Lower lobe of right lung (tissue), 2 donors: ENCODE data around the gene DPYD. TPM values are rescaled to one million over a fixed set of nuclear protein-coding genes. Genes with fewer than 3 reads are reported as not detected.
A peak's percentile ranks its signal among the peaks of the same experiment; 100 is the strongest.

Source experiments
- ATAC-seq, 2 donors: fragments of 200-7000 bp; cut with Tn5 transposase; one replicate each; pipeline ENCODE4 v1.9.1; 2020 to 2022; ENCODE audit warnings: mild to moderate bottlenecking in 2 of 2, moderate library complexity in 2 of 2
- DNase-seq: peaks from one replicate; pipeline ENCODE4 v3.0.0-alpha.2; 2020
- H3K27ac ChIP-seq: fragments of 200-600 bp; one replicate; pipeline ENCODE4 v1.8.0; 2022
- H3K27me3 ChIP-seq: fragments of 200-600 bp; one replicate; pipeline ENCODE4 v1.8.0; 2022; ENCODE audit warnings: low read depth
- H3K36me3 ChIP-seq: fragments of 200-600 bp; one replicate; pipeline ENCODE4 v1.8.0; 2022; ENCODE audit warnings: mild to moderate bottlenecking
- H3K4me1 ChIP-seq: fragments of 200-600 bp; one replicate; pipeline ENCODE4 v1.8.0; 2022
- H3K4me3 ChIP-seq: fragments of 200-600 bp; one replicate; pipeline ENCODE4 v1.8.0; 2022; ENCODE audit warnings: mild to moderate bottlenecking
- H3K9me3 ChIP-seq: fragments of 200-600 bp; one replicate; pipeline ENCODE4 v1.8.0; 2022
- CTCF ChIP-seq: fragments of 200-600 bp; IDR thresholded peaks from one replicate; pipeline ENCODE4 v1.8.0; 2022; ENCODE audit warnings: antibody characterized with exemption, mild to moderate bottlenecking
- intact Hi-C: fragments of 100-400 bp; cut with DNase I; formaldehyde crosslinking; loops from one replicate; pipeline ENCODE4 v1.11.0; 2022
- total RNA-seq: library from RNA; stranded (reverse); fragmentation: NEBNext Ultra II Directional; extraction: Animal tissue kit (Norgen Biotek cat#: 25700); gene quantifications from one replicate; pipeline ENCODE4 v1.2.1, GENCODE V29; 2021
- donor health status: DM: no; HTN: yes; CAD: no; lungs with severe emphysema.

DPYD gene
- total RNA-seq, 1 donor from 2014 or later: 91.9 TPM

DNA sequence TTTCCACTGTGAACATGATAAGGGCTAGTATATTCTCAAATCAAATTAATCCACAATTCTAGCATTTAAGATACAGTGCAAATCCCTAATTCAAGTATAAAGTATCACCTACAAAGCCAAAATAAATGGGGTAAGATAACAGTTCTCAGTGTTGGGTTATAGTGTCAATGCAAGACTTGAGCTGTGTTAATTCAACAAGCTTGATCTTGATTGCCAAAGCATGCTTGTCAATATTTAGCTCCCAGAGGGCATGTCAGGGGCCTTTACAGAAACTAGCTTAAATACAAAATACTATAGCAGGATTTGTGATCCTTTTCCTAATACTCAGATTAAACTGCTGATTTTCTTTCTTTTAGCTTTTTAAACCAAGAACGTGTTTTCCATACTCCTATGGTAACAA lies 658.0 kb downstream of the DPYD start:
- H3K27me3 ChIP-seq: no peaks in the 10 kb centered on the region
- intact Hi-C loops: no loop called here
- no peaks in the 10 kb centered on the region for H3K36me3 ChIP-seq
- ATAC-seq (no peak), DNase-seq (no peak)
- no peak overlapping the region for H3K4me3 ChIP-seq
- TF ChIP-seq CTCF: no peak
- no peaks in the 10 kb centered on the region for H3K9me3 ChIP-seq
- H3K27ac ChIP-seq: no peak overlapping the region
- no peaks in the 10 kb centered on the region for H3K4me1 ChIP-seq

GRCh38 chr1:97258597-97258996 lies 662.2 kb downstream of the DPYD start:
- H3K36me3 ChIP-seq: no peaks in the 10 kb centered on the region
- no peak for ATAC-seq
- no peak overlapping the region for H3K4me3 ChIP-seq
- no peak for DNase-seq
- H3K9me3 ChIP-seq: no peaks in the 10 kb centered on the region
- no peaks in the 10 kb centered on the region for H3K27me3 ChIP-seq
- no peak overlapping the region for H3K27ac ChIP-seq
- no peaks in the 10 kb centered on the region for H3K4me1 ChIP-seq
- intact Hi-C loops: no loop called here
- TF ChIP-seq CTCF: no peak

DNA sequence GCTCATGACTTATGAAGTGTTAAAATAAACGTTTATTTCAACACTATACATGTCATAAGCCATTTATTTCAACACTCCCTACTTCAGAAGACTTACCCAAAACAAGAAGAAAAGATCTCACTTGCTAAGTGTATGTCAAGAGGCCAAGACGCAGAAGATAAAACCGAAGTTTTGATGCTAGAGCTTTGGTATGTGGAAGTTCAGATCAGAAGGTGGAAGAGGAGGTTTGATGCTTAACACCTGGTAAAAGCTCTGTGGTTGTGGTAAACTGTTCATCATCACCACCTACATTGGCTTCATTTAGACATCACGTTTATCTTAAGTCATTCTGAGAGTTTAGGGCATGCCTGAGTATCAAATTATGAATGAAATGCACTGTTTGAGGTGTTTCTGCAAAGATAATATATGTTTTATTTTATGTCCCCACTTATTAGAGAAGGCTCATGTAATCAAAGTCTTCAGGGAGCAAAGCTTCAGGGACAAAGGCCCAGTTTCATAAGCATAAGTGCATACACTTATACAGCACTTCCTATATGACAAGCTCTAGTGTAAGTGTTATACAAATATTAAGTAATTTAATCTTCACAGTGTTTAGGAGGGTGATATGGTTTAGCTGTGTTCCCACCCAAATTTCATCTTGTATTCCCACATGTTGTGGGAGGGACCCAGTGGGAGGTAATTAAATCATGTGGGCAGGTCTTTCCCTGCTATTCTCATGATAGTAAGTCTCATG lies 665.9 kb downstream of the DPYD start:
- H3K27me3 ChIP-seq: no peaks in the 10 kb centered on the region
- no peak for ATAC-seq
- no peak for DNase-seq
- intact Hi-C loops: no loop called here
- H3K4me1 ChIP-seq: no peaks in the 10 kb centered on the region
- H3K9me3 ChIP-seq: no peaks in the 10 kb centered on the region
- TF ChIP-seq CTCF: no peak
- H3K27ac ChIP-seq: no peak overlapping the region
- H3K4me3 ChIP-seq: no peak overlapping the region
- H3K36me3 ChIP-seq: no peaks in the 10 kb centered on the region

GRCh38 chr1:97252925-97253324 lies 667.9 kb downstream of the DPYD start:
- ATAC-seq: no peak
- no peak for DNase-seq
- no peak for TF ChIP-seq CTCF
- Histone ChIP-seq H3K27me3 (no peaks in the 10 kb centered on the region), H3K36me3 (no peaks in the 10 kb centered on the region), H3K4me1 (no peaks in the 10 kb centered on the region), H3K4me3 (no peak overlapping the region), H3K27ac (no peak overlapping the region), H3K9me3 (no peaks in the 10 kb centered on the region)
- intact Hi-C loops: no loop called here

GRCh38 chr1:97252076-97252475 lies 668.8 kb downstream of the DPYD start:
- ATAC-seq (peak in 1 of 2 donors; percentile 33), DNase-seq (no peak)
- Histone ChIP-seq H3K4me3 (no peak overlapping the region), H3K36me3 (no peaks in the 10 kb centered on the region), H3K9me3 (no peaks in the 10 kb centered on the region), H3K4me1 (no peaks in the 10 kb centered on the region), H3K27me3 (no peaks in the 10 kb centered on the region), H3K27ac (no peak overlapping the region)
- intact Hi-C loops: no loop called here
- TF ChIP-seq CTCF: no peak
